ENCODE data around the gene CLRN1. TPM values are rescaled to one million over a fixed set of nuclear protein-coding genes. Genes with fewer than 3 reads are reported as not detected.

The CLRN1 gene
- total and polyA plus RNA-seq, 12 donors: 1.0 to 27.8 (median 10.5) TPM

- 22 to 45% (median 42%) methylated on average over 3 of the region's 3 CpGs for WGBS, 4 donors
- Histone ChIP-seq H3K4me3 (no peak overlapping the region), H3K9me3 (replicated peaks in 1 of 3) (no peaks in the 10 kb centered on the region), H3K4me1 (replicated peaks in 1 of 2) (no peaks in the 10 kb centered on the region), H3K27me3 (no peaks in the 10 kb centered on the region), H3K36me3 (replicated peaks in 1 of 2) (no peaks in the 10 kb centered on the region), H3K27ac (no peak overlapping the region)
- intact Hi-C loops (cut with DNase I): no loop called here
- TF ChIP-seq CTCF (IDR thresholded peaks at IDR 0.05) (no peak), POLR2A (IDR thresholded peaks at IDR 0.05) (no peak)
- DNase-seq: no peak
Measured at GRCh38 chr3:150930839-150931238, 41.7 kb downstream of the CLRN1 start.

- Histone ChIP-seq H3K27me3 (no peaks in the 10 kb centered on the region), H3K4me1 (replicated peaks in 1 of 2) (no peaks in the 10 kb centered on the region), H3K27ac (no peak overlapping the region), H3K36me3 (replicated peaks in 1 of 2) (no peaks in the 10 kb centered on the region), H3K4me3 (no peak overlapping the region), H3K9me3 (replicated peaks in 1 of 3) (no peaks in the 10 kb centered on the region)
- intact Hi-C loops (cut with DNase I): loop anchor here in 1 of 2 donors (10.0 kb wide), 1 partner anchor 217 kb away; no protein-coding TSS in a partner anchor
- WGBS, 4 donors: 93 to 100% (median 95%) methylated on average over 1 of the region's 1 CpG
- TF ChIP-seq CTCF (IDR thresholded peaks at IDR 0.05): no peak
- no peak for DNase-seq
Measured at GRCh38 chr3:150928234-150928633, 44.3 kb downstream of the CLRN1 start.

- intact Hi-C loops (cut with DNase I): loop anchor here in 1 of 2 donors (10.0 kb wide), 1 partner anchor 218 kb away; no protein-coding TSS in a partner anchor
- 78 to 88% (median 83%) methylated on average over 7 of the region's 7 CpGs for WGBS, 4 donors
- TF ChIP-seq POLR2A (IDR thresholded peaks at IDR 0.05): no peak
- no peak for TF ChIP-seq CTCF (IDR thresholded peaks at IDR 0.05)
Measured at GRCh38 chr3:150926328-150926727, 46.2 kb downstream of the CLRN1 start.

GRCh38 chr3:150925751-150926201 is 46.8 kb downstream of the CLRN1 start:
- H3K9me3 ChIP-seq (replicated peaks in 1 of 3): no peaks in the 10 kb centered on the region
- no peak overlapping the region for H3K27ac ChIP-seq
- 25 to 35% (median 28%) methylated on average over 9 to 14 of the region's 14 CpGs for WGBS, 4 donors
- intact Hi-C loops (cut with DNase I): loop anchor here in 1 of 2 donors (10.0 kb wide), 1 partner anchor 219 kb away; no protein-coding TSS in a partner anchor
- TF ChIP-seq CTCF (IDR thresholded peaks at IDR 0.05) (peak; percentile 20 to 67 (median 55)), POLR2A (IDR thresholded peaks at IDR 0.05) (no peak)
- no peaks in the 10 kb centered on the region for H3K4me1 ChIP-seq (replicated peaks in 1 of 2)
- DNase-seq: peak; percentile 24 to 66 (median 46)
- H3K4me3 ChIP-seq: no peak overlapping the region
- no peaks in the 10 kb centered on the region for H3K36me3 ChIP-seq (replicated peaks in 1 of 2)
- no peaks in the 10 kb centered on the region for H3K27me3 ChIP-seq

More at GRCh38 chr3:150926328-150926727, 46.2 kb downstream of the CLRN1 start:
- Histone ChIP-seq H3K4me1 (replicated peaks in 1 of 2) (no peaks in the 10 kb centered on the region), H3K36me3 (replicated peaks in 1 of 2) (no peaks in the 10 kb centered on the region), H3K4me3 (no peak overlapping the region), H3K27ac (no peak overlapping the region), H3K27me3 (no peaks in the 10 kb centered on the region), H3K9me3 (replicated peaks in 1 of 3) (no peaks in the 10 kb centered on the region)
- DNase-seq: no peak

Data from adrenal gland (tissue), 12 donors.